HL-60/S4 treated with retinoic acid at 250 ng/mL for 4 days and 3 days (cell line): Measurements from ENCODE around the gene TIMP1.
"Not testable (repeated sequence)": the region's sequence is repeated elsewhere in the genome, so short reads cannot be mapped to it uniquely, and the experiment has no call there.

Experiments
- in situ Hi-C: fragments of 300-500 bp; cut with MboI; formaldehyde crosslinking; loops from 2 replicates; pipeline ENCODE4 v1.7.0; 2022; ENCODE audit warnings: low sequenced_read_pairs

Gene TIMP1

GRCh38 chrX:47595716-47596251 is 13.5 kb downstream of the TIMP1 start:
- in situ Hi-C loops, result no loop called here

GRCh38 chrX:47596256-47596655 is 14.0 kb downstream of the TIMP1 start:
- in situ Hi-C loops, result no loop called here

GRCh38 chrX:47597222-47597621 is 15.0 kb downstream of the TIMP1 start:
- in situ Hi-C loops, result no loop called here

GRCh38 chrX:47603125-47603524 is 20.9 kb downstream of the TIMP1 start:
- in situ Hi-C loops, result not testable (repeated sequence)

- in situ Hi-C loops, result no loop called here
Measured at GRCh38 chrX:47605024-47605423, 22.8 kb downstream of the TIMP1 start.

- in situ Hi-C loops, result no loop called here
Measured at GRCh38 chrX:47607091-47607490, 24.9 kb downstream of the TIMP1 start.

GRCh38 chrX:47608130-47608810 is 26.0 kb downstream of the TIMP1 start:
- in situ Hi-C loops, result no loop called here

- in situ Hi-C loops, result no loop called here
Measured at GRCh38 chrX:47610511-47610910, 28.3 kb downstream of the TIMP1 start.

GRCh38 chrX:47611489-47611888 is 29.3 kb downstream of the TIMP1 start:
- in situ Hi-C loops, result no loop called here

GRCh38 chrX:47611926-47612325 is 29.7 kb downstream of the TIMP1 start:
- in situ Hi-C loops, result no loop called here

- in situ Hi-C loops, result no loop called here
Measured at GRCh38 chrX:47612418-47612817, 30.2 kb downstream of the TIMP1 start.

GRCh38 chrX:47613082-47613481 is 30.8 kb downstream of the TIMP1 start:
- in situ Hi-C loops, result no loop called here

GRCh38 chrX:47614618-47615017 is 32.4 kb downstream of the TIMP1 start:
- in situ Hi-C loops, result no loop called here

GRCh38 chrX:47618923-47619485 is 36.8 kb downstream of the TIMP1 start:
- in situ Hi-C loops, result no loop called here

- in situ Hi-C loops, result loop anchor here (10.0 kb wide), 1 partner anchor 45 kb away; no protein-coding TSS in a partner anchor
Measured at GRCh38 chrX:47619486-47620302, 37.5 kb downstream of the TIMP1 start, which contains the start of gene SYN1. Gene SYN1 (minus strand): TSS chrX:47619857. CDS start chrX:47619728, 129 bp downstream.

- in situ Hi-C loops, result loop anchor here (10.0 kb wide), 1 partner anchor 45 kb away; no protein-coding TSS in a partner anchor
Measured at GRCh38 chrX:47620303-47620685, 38.1 kb downstream of the TIMP1 start.

GRCh38 chrX:47621851-47622250 is 39.6 kb downstream of the TIMP1 start:
- in situ Hi-C loops, result loop anchor here (10.0 kb wide), 1 partner anchor 47 kb away; no protein-coding TSS in a partner anchor

- in situ Hi-C loops, result loop anchor here (10.0 kb wide), 1 partner anchor 49 kb away; no protein-coding TSS in a partner anchor
Measured at GRCh38 chrX:47623540-47624027, 41.3 kb downstream of the TIMP1 start.

GRCh38 chrX:47625365-47625764 is 43.1 kb downstream of the TIMP1 start:
- in situ Hi-C loops, result loop anchor here (10.0 kb wide), 1 partner anchor 51 kb away; no protein-coding TSS in a partner anchor

- in situ Hi-C loops, result loop anchor here (10.0 kb wide), 1 partner anchor 54 kb away; no protein-coding TSS in a partner anchor
Measured at GRCh38 chrX:47628982-47629381, 46.7 kb downstream of the TIMP1 start.
